K562 (cell line): ENCODE results near the gene DCAF6. TPM values are rescaled to one million over a fixed set of nuclear protein-coding genes. Genes with fewer than 3 reads are reported as not detected.

Experiments used
- ATAC-seq: fragments of 200-7000 bp; cut with Tn5 transposase; 3 replicates; pipeline ENCODE4 v1.9.1; 2020; ENCODE audit warnings: moderate library complexity
- BruUV-seq: library from RNA; stranded (reverse); fragments of 400-500 nt; replicated peaks from 2 replicates; lab custom pipeline; 2021; lab: Mats Ljungman, UMichigan
- CTCF ChIA-PET: fragments of 300-600 bp; formaldehyde crosslinking; extraction: SDS; loops from one replicate; lab custom pipeline; 2021; ENCODE audit warnings: low intra/inter-chr PET ratio; lab: Yijun Ruan, JAX
- POLR2A ChIA-PET: fragments of 300-600, 350-650 bp; sonication (Branson Sonifier 250); formaldehyde crosslinking; extraction: SDS; loops from one replicate; lab custom pipeline; 2021; ENCODE audit warnings: antibody characterized with exemption, inconsistent platforms; lab: Yijun Ruan, JAX
- DNase-seq, 4 experiments: peaks; one replicate each; pipeline versions ENCODE4 v3.0.0 to v3.0.0-alpha.2; 2011 to 2018; ENCODE audit warnings: low spot score in 3 of 4, mixed read lengths in 3 of 4; ENCODE audit errors: extremely low read depth in 1 of 4
- FAIRE-seq: peaks from 2 replicates; lab custom pipeline; 2011; peaks lifted over from hg19 to GRCh38; lab: Jason Lieb, UNC
- H2AFZ ChIP-seq: 2 replicates; pipeline ENCODE4 v1.6.0; 2011; ENCODE audit warnings: low read depth, low read length, control low read depth, inconsistent platforms
- H3K27ac ChIP-seq: fragments of 200-600 bp; 3 replicates; pipeline ENCODE4 v1.8.0; 2011; ENCODE audit warnings: low read depth, mild to moderate bottlenecking, control low read depth, inconsistent platforms, low read length, moderate library complexity, mixed read lengths; ENCODE audit errors: extremely low read depth
- H3K27me3 ChIP-seq, 2 experiments: fragments of 300-600 bp in 1 of 2; 2 replicates in 1 of 2; 3 replicates in 1 of 2; pipeline versions ENCODE4 v1.6.0 to v1.8.0; 2011; ENCODE audit warnings: inconsistent platforms in 2 of 2, low read length in 2 of 2, mild to moderate bottlenecking in 1 of 2, mixed read lengths in 1 of 2, moderate library complexity in 1 of 2; ENCODE audit not compliant: control insufficient read depth in 2 of 2, insufficient read depth in 2 of 2
- H3K36me3 ChIP-seq: fragments of 300-600 bp; 3 replicates; pipeline ENCODE4 v1.8.0; 2011; ENCODE audit warnings: mild to moderate bottlenecking, low read length, inconsistent platforms; ENCODE audit not compliant: control insufficient read depth, insufficient read depth
- H3K4me1 ChIP-seq, 2 experiments: fragments of 200-600 bp in 1 of 2; replicated peaks in 1 of 2; 2 replicates in 1 of 2; 3 replicates in 1 of 2; pipeline versions ENCODE4 v1.5.1 to v1.8.0; 2011; ENCODE audit warnings: inconsistent platforms in 2 of 2, low read length in 2 of 2, mild to moderate bottlenecking in 1 of 2, mixed read lengths in 1 of 2, moderate library complexity in 1 of 2; ENCODE audit not compliant: control insufficient read depth in 2 of 2, insufficient read depth in 2 of 2
- H3K4me2 ChIP-seq: 2 replicates; pipeline ENCODE4 v1.6.1; 2011; ENCODE audit warnings: low read length, control low read depth, inconsistent platforms, mixed read lengths; ENCODE audit not compliant: insufficient read depth
- H3K4me3 ChIP-seq: fragments of 200-600 bp; sonication (generic), shearing (Covaris generic); 2 replicates; pipeline ENCODE4 v1.5.1; 2016; ENCODE audit warnings: control low read depth, inconsistent platforms
- H3K79me2 ChIP-seq: fragments of 200-600 bp; 3 replicates; pipeline ENCODE4 v1.8.0; 2011; ENCODE audit warnings: low read length, inconsistent platforms; ENCODE audit not compliant: control insufficient read depth, insufficient read depth
- H3K9ac ChIP-seq, 2 experiments: 2 replicates each; pipeline versions ENCODE4 v1.6.0 to v1.6.1; 2011; ENCODE audit warnings: low read depth in 2 of 2, low read length in 2 of 2, control low read depth in 1 of 2, inconsistent platforms in 1 of 2, mild to moderate bottlenecking in 1 of 2, mixed read lengths in 1 of 2; ENCODE audit not compliant: insufficient read depth in 1 of 2
- H3K9me1 ChIP-seq: one replicate; pipeline ENCODE4 v1.6.0; 2011; ENCODE audit warnings: inconsistent platforms, mild to moderate bottlenecking, low read length, moderate library complexity; ENCODE audit not compliant: control insufficient read depth, insufficient read depth
- H3K9me3 ChIP-seq: replicated peaks from 2 replicates; pipeline ENCODE4 v1.5.1; 2011; ENCODE audit warnings: low read depth, low read length, inconsistent platforms; ENCODE audit not compliant: control insufficient read depth, insufficient read depth
- H4K20me1 ChIP-seq: replicated peaks from 2 replicates; pipeline ENCODE4 v1.6.1; 2011; ENCODE audit warnings: low read length, inconsistent platforms, mixed read lengths; ENCODE audit not compliant: control insufficient read depth, insufficient read depth
- CBX3 ChIP-seq, 2 experiments: IDR thresholded peaks; 1 replicate in 1 of 2; 2 replicates in 1 of 2; pipeline ENCODE4 v1.6.1; 2012; ENCODE audit warnings: inconsistent platforms in 2 of 2, low read length in 2 of 2, borderline replicate concordance in 1 of 2, control low read depth in 1 of 2
- CTBP1 ChIP-seq: fragments of 450-650 bp; IDR thresholded peaks from 2 replicates; pipeline ENCODE4 v1.6.1; 2016; ENCODE audit warnings: borderline replicate concordance
- HMG20B ChIP-seq: fragments of 250-450 bp; sonication (Bioruptor Pico); IDR thresholded peaks from 2 replicates; pipeline ENCODE4 v1.5.0; 2021; ENCODE audit warnings: mild to moderate bottlenecking
- HNRNPH1 ChIP-seq: fragments of 200-400 bp; formaldehyde crosslinking; optimal IDR thresholded peaks from 2 replicates; pipeline ENCODE3; 2017; ENCODE audit warnings: low read depth, mild to moderate bottlenecking, low read length, moderate library complexity
- KAT8 ChIP-seq: fragments of 450-650 bp; IDR thresholded peaks from 2 replicates; pipeline ENCODE4 v1.6.1; 2016; ENCODE audit warnings: low read depth, mild to moderate bottlenecking
- NR2C1 ChIP-seq, 2 experiments: fragments of 450-650 bp; IDR thresholded peaks; 2 replicates each; pipeline ENCODE4 v1.6.1; 2017; ENCODE audit warnings: mild to moderate bottlenecking in 2 of 2, antibody characterized with exemption in 1 of 2, inconsistent platforms in 1 of 2, missing compliant biosample characterization in 1 of 2, missing genetic modification characterization in 1 of 2
- RBM25 ChIP-seq: fragments of 200-400 bp; formaldehyde crosslinking; IDR thresholded peaks from 2 replicates; pipeline ENCODE4 v1.6.1; 2018; ENCODE audit warnings: low read length, low read depth, moderate library complexity; ENCODE audit not compliant: severe bottlenecking
- ZNF384 ChIP-seq: IDR thresholded peaks from 2 replicates; pipeline ENCODE4 v1.6.1; 2012; ENCODE audit warnings: low read depth, low read length, improper control_type of control experiment
- ZNF785 ChIP-seq: fragments of 250-450 bp; sonication (Bioruptor Pico); IDR thresholded peaks from 2 replicates; pipeline ENCODE4 v1.4.0; 2020; ENCODE audit warnings: mild to moderate bottlenecking
- WGBS: fragments of 100-300 bp; shearing (Covaris generic); methylation state at CpG from one replicate; pipeline ENCODE4 v1.1.6; 2016; ENCODE audit warnings: low coverage, mixed read lengths; ENCODE audit not compliant: insufficient coverage; ENCODE audit errors: missing lambda C conversion rate; 5-methylcytosine and 5-hydroxymethylcytosine counted together
- in situ Hi-C: fragments of 300-500 bp; cut with MboI; formaldehyde crosslinking; loops from 4 replicates; pipeline ENCODE4 v1.15.0; 2018; ENCODE audit warnings: inconsistent platforms, mixed read lengths
- intact Hi-C: fragments of 100-400 bp; cut with micrococcal nuclease; formaldehyde crosslinking; loops from 2 replicates; pipeline ENCODE4 v1.14.2; 2022
- polyA plus RNA-seq, 8 experiments: library from polyadenylated mRNA; depleted of rRNA in 4 of 8; stranded (reverse) in 5 of 8; unstranded in 3 of 8; fragments of >200 nt; fragmentation: Nextera tagmentation in 2 of 8; fragmentation: Illumina TruSeq in 1 of 8; extraction: Ambion mirVana in 2 of 8; extraction: Trizol in 1 of 8; gene quantifications; 2 replicates each; pipeline versions ENCODE4 v1.2.1 to v1.2.3, GENCODE V29; 2011 to 2014; ENCODE audit warnings: inconsistent platforms in 1 of 8, missing spikeins in 1 of 8
- total RNA-seq, 7 experiments: library from RNA; depleted of rRNA in 6 of 7; stranded (reverse); fragments of >200 nt in 6 of 7; fragmentation: Illumina TruSeq in 2 of 7; extraction: Trizol in 2 of 7; gene quantifications; 2 replicates each; pipeline versions ENCODE4 v1.2.1 to v1.2.3, GENCODE V29; 2011 to 2021; ENCODE audit warnings: low replicate concordance in 1 of 7

DCAF6 gene
- total and polyA plus RNA-seq, 9 of the 15 experiments (the other 6 are each of a cell fraction or from before 2014, with no cell fraction given): 19.1 to 102 (median 46.3) TPM

DNA sequence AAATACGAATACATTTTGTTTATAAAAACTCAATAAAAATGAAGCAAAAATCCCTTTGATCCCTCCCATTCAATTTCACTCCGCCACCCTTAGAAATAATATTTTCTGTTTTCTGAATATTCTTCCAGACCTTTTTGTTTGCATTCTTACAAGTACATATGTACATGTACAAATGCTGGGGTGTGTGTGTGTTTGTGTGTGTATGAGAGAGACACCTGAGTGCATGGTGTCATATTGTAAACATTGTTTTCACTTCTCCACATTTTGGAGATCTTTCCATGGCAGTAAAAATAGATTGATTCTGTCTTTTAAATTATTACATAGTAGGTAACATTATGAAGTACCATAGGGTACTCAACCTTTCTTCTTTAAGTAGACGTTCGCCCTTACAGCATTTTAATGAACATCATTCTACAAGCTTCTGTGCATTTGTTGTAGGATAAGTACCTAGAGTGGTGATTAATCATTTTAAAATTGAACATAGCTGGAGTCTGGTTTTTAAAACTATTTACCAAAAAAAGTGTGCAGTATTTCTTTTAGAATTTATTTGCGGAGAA, 1.7 kb downstream of the DCAF6 start (continued):
- TF ChIP-seq CTBP1 (no peak), HNRNPH1 (no peak), HMG20B (CRISPR knock-in tag) (no peak), KAT8 (no peak)

DNA sequence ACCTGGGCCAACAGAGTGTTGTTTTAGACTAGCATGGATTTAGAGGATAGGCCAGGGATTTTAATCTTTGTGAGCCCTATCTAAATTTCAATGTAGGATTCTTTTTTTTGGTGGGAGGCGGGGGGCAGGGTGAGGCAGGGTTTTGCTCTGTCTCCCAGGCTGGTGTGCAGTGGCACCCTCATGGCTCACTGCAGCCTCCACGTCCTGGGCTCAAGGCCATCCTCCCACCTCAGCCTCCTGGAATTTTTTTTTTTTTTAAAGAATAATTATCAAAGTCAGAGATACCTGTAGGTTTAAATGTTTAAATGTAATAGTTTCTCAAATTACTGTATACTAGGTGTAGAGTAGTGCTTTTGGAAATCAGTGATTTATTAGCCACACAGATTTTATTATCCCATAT, 3.8 kb downstream of the DCAF6 start:
- peaks cover 22% of the 10 kb centered on the region for H3K36me3 ChIP-seq
- no TSS peak for BruUV-seq
- H3K27me3 ChIP-seq: no peaks in the 10 kb centered on the region
- ATAC-seq (no peak), FAIRE-seq (no peak), DNase-seq (no peak)
- H3K27ac ChIP-seq: no peak overlapping the region
- POLR2A ChIA-PET: interaction anchor here (0.7 kb wide), 1 partner anchor 209 kb away, joined by 5 read pairs; no protein-coding TSS in a partner anchor
- 0 out of 2 replicates have a peak, but pooled peaks cover 2% of the 10 kb centered on the region for H4K20me1 ChIP-seq
- H3K9me3 ChIP-seq: peaks cover 3% of the 10 kb centered on the region; the same call in 1 of the 2 replicates
- no peak overlapping the region for H3K9ac ChIP-seq
- no peak overlapping the region for H2AFZ ChIP-seq
- WGBS: 85% methylated on average over 2 of the region's 2 CpGs
- no peak overlapping the region for H3K4me3 ChIP-seq
- no peaks in the 10 kb centered on the region for H3K9me1 ChIP-seq
- CTCF ChIA-PET: interaction anchor here (0.6 kb wide), 1 partner anchor 123 kb away, joined by 3 read pairs; no protein-coding TSS in a partner anchor
- peaks cover 97% of the 10 kb centered on the region for H3K79me2 ChIP-seq
- intact Hi-C loops: no loop called here
- no peak for TF ChIP-seq ZNF785 (CRISPR knock-in tag)
- no peak for TF ChIP-seq NR2C1 (IDR thresholded peaks at IDR 0.05)
- TF ChIP-seq NR2C1 (tag; IDR thresholded peaks at IDR 0.05): no peak
- peak in 1 of 2 experiments; percentile 23; a peak in 1 of 3 replicates for TF ChIP-seq CBX3 (IDR thresholded peaks at IDR 0.05; ENCODE audit: borderline replicate concordance in 1 of 2, low read length in 2 of 2)
- 0 out of 2 replicates have a peak, but pooled peaks have one; percentile 59 for TF ChIP-seq ZNF384
- peak; percentile 43 for TF ChIP-seq RBM25
- H3K4me1 ChIP-seq: peaks cover 4 to 8% of the 10 kb centered on the region in 2 experiments; a peak in 3 of 5 replicates
- in situ Hi-C loops: no loop called here
- no peak overlapping the region for H3K4me2 ChIP-seq
